ENCODE results near the gene FOXF2. TPM values are rescaled to one million over a fixed set of nuclear protein-coding genes. Genes with fewer than 3 reads are reported as not detected.

FOXF2 gene
- total and polyA plus RNA-seq, 2 donors (not counting 1 experiment from before 2014, with no cell fraction given), result not detected

- peaks cover 56 to 83% of the 10 kb centered on the region in 2 donors for H3K4me1 ChIP-seq (ENCODE audit: control insufficient read depth in 2 of 2, insufficient read depth in 2 of 2, low read length in 2 of 2)
- ATAC-seq (ENCODE audit: low read depth) (peak; percentile 58), DNase-seq (peak; percentile 65)
- under 1% methylated on average over 78 of the region's 87 CpGs for WGBS (ENCODE audit: insufficient coverage)
- no peaks in the 10 kb centered on the region for H4K20me1 ChIP-seq (ENCODE audit: control insufficient read depth, insufficient read depth, low read length, poor library complexity, severe bottlenecking)
- peaks cover 2 to 95% (median 70%) of the 10 kb centered on the region in 4 experiments for H3K27me3 ChIP-seq (replicated peaks in 1 of 4; ENCODE audit: control extremely low read depth in 1 of 4, control insufficient read depth in 3 of 4, insufficient read depth in 4 of 4, low read length in 3 of 4)
- ChIA-PET CTCF (interaction anchor here (0.7 to 1.0 kb wide), 5 partner anchors 583 to 789 kb away, joined by 3 to 4 read pairs (median 4); no protein-coding TSS in a partner anchor), POLR2A (no interaction called here)
- Mint-ChIP-seq H3K9me3 (ENCODE audit: insufficient read depth) (no peaks in the 10 kb centered on the region), H3K4me3 (peak overlapping the region; percentile 46), H3K27ac (no peak overlapping the region), H3K4me1 (peaks cover 40% of the 10 kb centered on the region), H3K27me3 (peaks cover 62% of the 10 kb centered on the region)
- peak overlapping the region; percentile 41 for H2AFZ ChIP-seq (ENCODE audit: insufficient read depth, low read depth, low read length, poor library complexity, severe bottlenecking)
- no peaks in the 10 kb centered on the region for H3K79me2 ChIP-seq (ENCODE audit: control insufficient read depth, insufficient read depth, low read length)
- intact Hi-C loops (cut with micrococcal nuclease), result loop anchor here (1.0 to 5.0 kb wide), 2 partner anchors 788 to 989 kb away; partner anchors contain the start of gene IRF4
- H3K9ac ChIP-seq (ENCODE audit: low read length), result peak overlapping the region; percentile 35
- no peak overlapping the region for H3K27ac ChIP-seq (ENCODE audit: low read length in 2 of 2)
- peak overlapping the region; percentile 79 for H3K4me2 ChIP-seq (replicated peaks; ENCODE audit: low read depth, low read length, poor library complexity, severe bottlenecking)
- TF ChIP-seq EZH2 (IDR thresholded peaks at IDR 0.05; ENCODE audit: borderline replicate concordance, insufficient read depth, low read depth, low read length, poor library complexity, severe bottlenecking), result no peak
- TF ChIP-seq CTCF (IDR thresholded peaks at IDR 0.05), result peak; percentile 79
- H3K36me3 ChIP-seq (replicated peaks in 1 of 2; ENCODE audit: control extremely low read depth in 1 of 2, control insufficient read depth in 1 of 2, extremely low read depth in 1 of 2, insufficient read depth in 2 of 2, low read length in 1 of 2), result no peaks in the 10 kb centered on the region
- peak overlapping the region in 2 of 5 experiments; percentile 11 to 19 for H3K4me3 ChIP-seq (ENCODE audit: control extremely low read depth in 1 of 5, extremely low read depth in 1 of 5, insufficient read depth in 1 of 5, low read depth in 2 of 5, low read length in 4 of 5)
- H3K9me3 ChIP-seq (ENCODE audit: control extremely low read depth in 1 of 3, control insufficient read depth in 2 of 3, insufficient read depth in 1 of 3, low read length in 2 of 3), result peaks cover 0 to 57% (median 0%) of the 10 kb centered on the region in 3 donors
These were observed 7.7 kb upstream of the FOXF2 start for GRCh38 chr6:1381481-1382330.

Data from B cell (primary cell).